Ectodermal cell (in vitro differentiated cells): Measurements from ENCODE around the gene SLC28A2.
A peak's percentile ranks its signal among the peaks of the same experiment; 100 is the strongest.

Experiments
- H3K27ac ChIP-seq: 2 replicates; pipeline ENCODE4 v1.7.0; 2013; ENCODE audit warnings: mild to moderate bottlenecking, low read depth, low read length; ENCODE audit not compliant: insufficient read depth, poor library complexity, severe bottlenecking
- H3K27me3 ChIP-seq: 2 replicates; pipeline ENCODE4 v1.7.0; 2013; ENCODE audit warnings: mild to moderate bottlenecking, low read length; ENCODE audit not compliant: insufficient read depth, control insufficient read depth, poor library complexity, severe bottlenecking
- H3K36me3 ChIP-seq: one replicate; pipeline ENCODE4 v1.7.0; 2013; ENCODE audit warnings: low read length; ENCODE audit not compliant: control insufficient read depth, insufficient read depth
- H3K4me1 ChIP-seq: one replicate; pipeline ENCODE4 v1.7.0; 2013; ENCODE audit warnings: low read length; ENCODE audit not compliant: control insufficient read depth, insufficient read depth
- H3K4me3 ChIP-seq: 2 replicates; pipeline ENCODE4 v1.7.0; 2013; ENCODE audit warnings: low read depth, low read length, control low read depth; ENCODE audit not compliant: insufficient read depth
- H3K9me3 ChIP-seq: 2 replicates; pipeline ENCODE4 v1.7.0; 2013; ENCODE audit warnings: mild to moderate bottlenecking, low read length, moderate library complexity; ENCODE audit not compliant: control insufficient read depth
- WGBS, 2 experiments: methylation state at CpG; one replicate each; pipeline ENCODE4 v1.1.7; 2013; ENCODE audit warnings: missing lambda C conversion rate in 2 of 2; 5-methylcytosine and 5-hydroxymethylcytosine counted together

The SLC28A2 gene

DNA sequence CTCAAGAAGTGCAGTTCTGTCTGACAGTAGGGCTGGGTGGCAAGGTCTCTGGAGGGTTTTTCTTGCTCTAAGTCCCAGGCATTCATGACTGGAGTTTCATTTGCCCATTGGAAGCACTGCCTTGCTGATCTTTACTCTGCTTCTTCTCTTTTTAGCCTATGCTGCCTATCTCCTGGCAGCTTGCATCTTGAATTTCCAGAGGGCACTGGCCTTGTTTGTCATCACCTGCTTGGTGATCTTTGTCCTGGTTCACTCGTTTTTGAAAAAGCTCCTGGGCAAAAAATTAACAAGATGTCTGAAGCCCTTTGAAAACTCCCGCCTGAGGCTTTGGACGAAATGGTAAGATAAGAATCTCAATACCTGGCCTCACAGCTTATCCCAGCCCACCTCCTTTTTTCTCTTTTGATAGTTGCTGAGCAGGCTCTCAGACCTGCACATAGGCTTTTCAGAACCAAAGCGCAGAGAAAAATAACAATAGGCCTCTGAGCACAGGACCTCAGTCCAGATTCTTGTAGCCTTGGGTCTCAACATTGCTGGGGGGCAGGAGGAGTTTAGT lies 10.9 kb downstream of the SLC28A2 start:
- Histone ChIP-seq H3K36me3 (no peaks in the 10 kb centered on the region), H3K27ac (no peak overlapping the region), H3K4me1 (no peaks in the 10 kb centered on the region), H3K4me3 (no peak overlapping the region), H3K9me3 (no peaks in the 10 kb centered on the region), H3K27me3 (no peaks in the 10 kb centered on the region)
- 88 to 89% methylated on average over 4 of the region's 4 CpGs for WGBS, 2 experiments

- H3K27ac ChIP-seq = no peak overlapping the region
- no peaks in the 10 kb centered on the region for H3K4me1 ChIP-seq
- no peaks in the 10 kb centered on the region for H3K27me3 ChIP-seq
- WGBS, 2 experiments = 88 to 100% methylated on average over 1 to 2 of the region's 2 CpGs
- no peaks in the 10 kb centered on the region for H3K9me3 ChIP-seq
- H3K36me3 ChIP-seq = no peaks in the 10 kb centered on the region
- H3K4me3 ChIP-seq = no peak overlapping the region
Observed at GRCh38 chr15:45263854-45264253, 11.8 kb downstream of the SLC28A2 start.

DNA sequence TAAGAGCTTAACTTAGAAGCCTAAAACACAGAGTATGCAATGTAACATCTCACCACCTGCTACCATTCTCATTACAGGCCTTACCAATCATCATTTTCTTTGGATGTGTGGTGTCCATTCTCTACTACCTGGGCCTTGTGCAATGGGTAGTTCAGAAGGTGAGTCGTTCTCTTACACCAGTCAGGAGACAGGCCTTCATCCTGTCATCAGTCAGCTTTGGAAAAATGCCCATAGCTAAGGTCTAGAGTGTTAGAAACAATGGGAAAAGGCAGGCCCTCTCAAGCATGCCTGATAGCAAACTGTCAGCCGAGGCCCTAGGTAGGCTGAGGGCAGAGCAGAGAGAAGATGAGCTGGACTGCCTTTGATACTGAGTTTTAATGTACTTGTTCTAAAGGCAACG lies 13.5 kb downstream of the SLC28A2 start:
- Histone ChIP-seq H3K4me3 (no peak overlapping the region), H3K36me3 (no peaks in the 10 kb centered on the region), H3K27me3 (no peaks in the 10 kb centered on the region), H3K27ac (no peak overlapping the region), H3K9me3 (no peaks in the 10 kb centered on the region), H3K4me1 (no peaks in the 10 kb centered on the region)
- WGBS, 2 experiments = 87 to 93% methylated on average over 3 of the region's 3 CpGs

- WGBS, 2 experiments = 72 to 76% methylated on average over 2 of the region's 2 CpGs
- H3K36me3 ChIP-seq = no peaks in the 10 kb centered on the region
Observed at GRCh38 chr15:45268135-45268534, 16.1 kb downstream of the SLC28A2 start.

DNA sequence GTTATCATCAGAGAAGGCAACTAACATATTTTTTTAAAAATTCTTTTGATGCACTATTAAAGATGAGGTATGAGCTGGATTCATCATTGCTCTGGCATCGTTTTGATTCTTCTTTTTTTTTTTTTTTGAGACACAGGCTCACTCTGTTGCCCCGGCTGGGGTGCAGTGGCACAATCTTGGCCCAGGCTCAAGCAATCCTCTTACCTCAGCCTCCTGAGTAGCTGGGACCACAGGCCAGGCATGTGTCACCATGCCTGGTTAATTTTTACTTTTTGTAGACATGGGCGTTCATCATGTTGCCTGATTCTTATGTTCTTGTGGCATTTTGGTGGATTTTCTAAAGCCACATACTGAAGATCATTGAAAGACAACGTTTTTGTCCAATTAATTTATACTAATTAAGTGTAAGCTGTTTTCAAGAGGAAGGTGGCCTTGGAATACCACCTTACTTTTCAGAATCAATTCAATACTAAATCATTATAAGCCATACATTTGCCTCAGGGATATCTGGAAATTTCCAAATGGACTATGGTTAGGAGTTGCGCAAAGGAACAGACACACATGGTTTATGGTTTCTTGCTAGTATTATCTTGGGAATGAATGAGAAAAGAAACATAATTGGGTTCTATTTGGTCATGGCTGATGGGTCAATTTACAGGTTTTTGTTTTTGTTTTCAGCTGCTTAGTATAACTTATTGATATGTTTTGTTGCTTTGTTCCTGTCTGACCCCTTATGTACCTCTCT lies 22.8 kb downstream of the SLC28A2 start:
- no peaks in the 10 kb centered on the region for H3K9me3 ChIP-seq
- H3K4me3 ChIP-seq = no peak overlapping the region
- H3K27ac ChIP-seq = no peak overlapping the region
- H3K27me3 ChIP-seq = no peaks in the 10 kb centered on the region
- no peaks in the 10 kb centered on the region for H3K4me1 ChIP-seq
- H3K36me3 ChIP-seq = no peaks in the 10 kb centered on the region
- 85 to 89% methylated on average over 4 to 5 of the region's 5 CpGs for WGBS, 2 experiments

More at GRCh38 chr15:45268135-45268534, 16.1 kb downstream of the SLC28A2 start:
- H3K27ac ChIP-seq = no peak overlapping the region
- no peaks in the 10 kb centered on the region for H3K27me3 ChIP-seq
- no peaks in the 10 kb centered on the region for H3K4me1 ChIP-seq
- no peak overlapping the region for H3K4me3 ChIP-seq
- no peaks in the 10 kb centered on the region for H3K9me3 ChIP-seq

DNA sequence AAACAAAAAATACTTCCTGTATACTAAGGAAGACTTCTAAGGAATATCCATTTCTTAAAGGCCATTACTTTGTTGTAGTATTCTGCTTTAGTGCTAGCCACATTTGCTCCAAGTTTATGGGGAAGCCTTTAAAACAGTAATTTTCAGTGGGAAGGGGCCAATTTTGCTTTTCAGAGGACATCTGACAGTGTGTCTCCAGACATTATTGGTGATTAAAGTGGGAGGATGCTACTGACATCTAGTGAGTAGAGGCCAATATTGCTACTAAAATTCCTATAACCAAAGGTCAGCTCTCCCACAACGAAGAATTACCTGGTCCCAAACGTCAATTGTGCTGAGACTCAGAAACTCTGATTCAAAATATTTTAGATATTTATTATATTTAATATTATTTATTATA lies 24.8 kb downstream of the SLC28A2 start:
- Histone ChIP-seq H3K4me3 (no peak overlapping the region), H3K4me1 (no peaks in the 10 kb centered on the region), H3K9me3 (no peaks in the 10 kb centered on the region), H3K36me3 (no peaks in the 10 kb centered on the region), H3K27ac (no peak overlapping the region), H3K27me3 (no peaks in the 10 kb centered on the region)
- no CpG with 5 or more reads among the region's 2 CpGs for WGBS, 2 experiments

DNA sequence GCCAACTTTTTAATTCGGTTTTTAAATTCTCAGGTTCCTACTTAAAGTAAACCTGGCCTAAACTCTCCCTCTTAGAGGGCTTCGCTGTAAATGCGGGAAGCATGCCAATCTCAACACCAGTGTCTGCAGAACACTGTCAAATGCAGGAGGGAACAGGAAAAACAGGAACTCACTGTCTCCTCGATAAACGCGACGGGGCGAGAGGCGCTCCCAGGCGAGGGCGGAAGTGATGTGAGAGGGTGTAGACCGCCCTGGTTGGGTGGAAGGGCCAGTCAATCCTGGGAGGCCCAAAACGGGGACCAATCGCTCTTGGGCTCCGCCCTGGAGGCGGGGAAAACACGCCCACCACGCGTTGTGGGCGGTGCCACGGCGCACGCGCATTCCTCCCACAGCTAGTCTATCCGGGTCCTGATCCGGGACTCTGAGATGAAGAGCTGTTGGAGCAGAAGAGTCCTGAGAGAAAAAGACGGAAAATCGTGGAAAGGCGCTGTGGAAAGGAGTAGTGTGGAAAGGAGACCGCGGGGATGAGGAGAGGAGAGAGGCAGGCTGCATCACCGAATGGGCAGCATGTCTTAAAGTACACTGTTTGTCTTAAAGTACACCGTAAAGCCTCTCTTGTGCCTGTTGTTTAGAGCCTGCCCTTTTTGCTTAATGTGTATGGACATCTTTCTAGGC lies 27.1 kb downstream of the SLC28A2 start:
- no peak overlapping the region for H3K27ac ChIP-seq

GRCh38 chr15:45285413-45285812 lies 33.4 kb downstream of the SLC28A2 start:
- Histone ChIP-seq H3K4me1 (no peaks in the 10 kb centered on the region), H3K9me3 (no peaks in the 10 kb centered on the region), H3K36me3 (no peaks in the 10 kb centered on the region), H3K27me3 (no peaks in the 10 kb centered on the region), H3K27ac (no peak overlapping the region), H3K4me3 (no peak overlapping the region)
- WGBS, 2 experiments = no CpG with 5 or more reads among the region's 2 CpGs

More for the DNA sequence above, 27.1 kb downstream of the SLC28A2 start:
- H3K9me3 ChIP-seq = no peaks in the 10 kb centered on the region
- 51 to 58% methylated on average over 33 of the region's 33 CpGs for WGBS, 2 experiments
- H3K4me3 ChIP-seq = peak overlapping the region; percentile 52
- no peaks in the 10 kb centered on the region for H3K4me1 ChIP-seq
- no peaks in the 10 kb centered on the region for H3K36me3 ChIP-seq
- H3K27me3 ChIP-seq = no peaks in the 10 kb centered on the region

GRCh38 chr15:45287390-45287956 lies 35.4 kb downstream of the SLC28A2 start:
- Histone ChIP-seq H3K4me1 (no peaks in the 10 kb centered on the region), H3K27me3 (no peaks in the 10 kb centered on the region), H3K4me3 (no peak overlapping the region), H3K9me3 (no peaks in the 10 kb centered on the region), H3K27ac (no peak overlapping the region), H3K36me3 (no peaks in the 10 kb centered on the region)
- 77 to 92% methylated on average over 2 of the region's 2 CpGs for WGBS, 2 experiments

DNA sequence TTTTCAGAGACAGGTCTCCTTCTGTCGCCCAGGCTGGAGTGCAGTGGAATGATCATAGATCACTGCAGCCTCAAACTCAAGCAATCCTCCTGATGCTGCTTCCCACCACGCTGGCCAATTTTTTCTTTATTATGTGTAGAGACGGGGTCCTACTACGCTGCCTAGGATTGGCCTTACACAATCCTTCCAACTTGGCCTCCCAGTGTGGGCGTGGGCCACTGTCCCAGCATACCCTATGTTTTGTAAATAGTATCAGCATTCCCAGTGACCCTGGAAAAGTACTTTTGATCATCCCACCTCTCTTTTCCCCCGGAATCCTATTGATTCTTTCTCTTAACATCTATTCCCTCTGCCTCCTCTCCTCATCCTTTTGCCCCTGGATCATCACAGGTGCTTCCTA lies 36.9 kb downstream of the SLC28A2 start:
- Histone ChIP-seq H3K36me3 (no peaks in the 10 kb centered on the region), H3K9me3 (no peaks in the 10 kb centered on the region), H3K4me3 (no peak overlapping the region), H3K27ac (no peak overlapping the region), H3K4me1 (no peaks in the 10 kb centered on the region), H3K27me3 (no peaks in the 10 kb centered on the region)
- WGBS, 2 experiments = 79 to 82% methylated on average over 6 of the region's 6 CpGs
